Caki2 (cell line): Measurements from ENCODE around the gene NR2C2AP. TPM values are rescaled to one million over a fixed set of nuclear protein-coding genes. Genes with fewer than 3 reads are reported as not detected.
"Not testable (repeated sequence)": the region's sequence is repeated elsewhere in the genome, so short reads cannot be mapped to it uniquely, and the experiment has no call there.

ENCODE experiments used
- DNase-seq: peaks from one replicate; pipeline ENCODE4 v3.0.0-alpha.2; 2015; ENCODE audit warnings: low read depth
- in situ Hi-C: cut with HindIII; loops from 2 replicates; pipeline ENCODE4 v1.10.0; 2016; ENCODE audit warnings: low sequenced_read_pairs, low pct_unique_long_range_greater_than_20kb, mixed read lengths
- total RNA-seq: library from RNA; depleted of rRNA; stranded (reverse); fragments of >200 nt; shearing (Covaris generic); gene quantifications from 2 replicates; pipeline ENCODE4 v1.2.3, GENCODE V29; 2014; ENCODE audit warnings: low replicate concordance

Gene NR2C2AP
- total RNA-seq, 1 experiment from 2014 or later: 59.3 TPM

GRCh38 chr19:19221000-19221399 lies 17.8 kb upstream of the NR2C2AP start:
- DNase-seq, in situ Hi-C loops: not testable (repeated sequence)

- no peak for DNase-seq
These were observed 15.7 kb upstream of the NR2C2AP start for GRCh38 chr19:19218911-19219310.

DNA sequence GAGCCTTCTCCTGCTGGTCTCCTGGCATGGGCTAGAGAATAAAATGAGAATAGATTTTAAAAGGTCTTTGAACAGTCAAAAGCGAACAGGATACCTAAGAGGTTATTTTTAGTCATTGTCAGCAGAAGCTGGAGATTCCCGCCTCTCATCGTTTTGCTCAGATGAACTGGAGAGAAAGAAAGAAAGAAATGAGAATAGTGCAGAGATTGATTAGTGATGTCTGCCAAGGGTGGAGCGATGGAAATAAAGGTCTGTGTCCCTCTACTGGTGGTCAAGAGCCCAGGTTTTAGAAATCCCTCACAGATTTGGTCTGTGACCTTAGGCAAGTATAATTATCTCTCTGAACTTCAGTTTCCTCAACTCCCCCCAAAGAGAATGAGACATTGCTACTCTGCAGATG lies 13.9 kb upstream of the NR2C2AP start:
- in situ Hi-C loops: no loop called here
- peak; percentile 37 for DNase-seq

More at GRCh38 chr19:19218911-19219310, 15.7 kb upstream of the NR2C2AP start:
- in situ Hi-C loops: no loop called here

DNA sequence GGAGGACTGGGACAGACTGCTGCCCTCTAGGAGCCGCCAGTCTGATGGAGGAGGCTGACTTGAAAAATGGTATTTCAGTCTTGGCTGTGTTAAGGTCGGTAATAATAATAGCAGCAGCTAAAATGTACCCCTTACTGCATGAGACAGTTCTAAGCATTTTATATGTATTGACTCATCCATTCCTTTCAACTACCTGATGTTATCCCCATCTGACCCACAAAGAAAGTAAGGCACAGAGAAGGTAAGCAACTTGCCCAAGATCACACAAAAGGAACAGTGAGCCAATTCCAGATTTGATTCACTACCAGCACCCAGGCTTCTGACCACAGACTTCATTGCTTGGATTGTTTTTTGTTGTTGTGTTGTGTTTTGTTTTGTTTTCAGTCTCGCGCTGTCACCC lies 12.6 kb upstream of the NR2C2AP start:
- in situ Hi-C loops: no loop called here
- DNase-seq: no peak

GRCh38 chr19:19214892-19215291 lies 11.7 kb upstream of the NR2C2AP start:
- in situ Hi-C loops: no loop called here
- DNase-seq: peak; percentile 59

GRCh38 chr19:19214159-19214490 lies 10.9 kb upstream of the NR2C2AP start:
- no peak for DNase-seq
- in situ Hi-C loops: no loop called here

DNA sequence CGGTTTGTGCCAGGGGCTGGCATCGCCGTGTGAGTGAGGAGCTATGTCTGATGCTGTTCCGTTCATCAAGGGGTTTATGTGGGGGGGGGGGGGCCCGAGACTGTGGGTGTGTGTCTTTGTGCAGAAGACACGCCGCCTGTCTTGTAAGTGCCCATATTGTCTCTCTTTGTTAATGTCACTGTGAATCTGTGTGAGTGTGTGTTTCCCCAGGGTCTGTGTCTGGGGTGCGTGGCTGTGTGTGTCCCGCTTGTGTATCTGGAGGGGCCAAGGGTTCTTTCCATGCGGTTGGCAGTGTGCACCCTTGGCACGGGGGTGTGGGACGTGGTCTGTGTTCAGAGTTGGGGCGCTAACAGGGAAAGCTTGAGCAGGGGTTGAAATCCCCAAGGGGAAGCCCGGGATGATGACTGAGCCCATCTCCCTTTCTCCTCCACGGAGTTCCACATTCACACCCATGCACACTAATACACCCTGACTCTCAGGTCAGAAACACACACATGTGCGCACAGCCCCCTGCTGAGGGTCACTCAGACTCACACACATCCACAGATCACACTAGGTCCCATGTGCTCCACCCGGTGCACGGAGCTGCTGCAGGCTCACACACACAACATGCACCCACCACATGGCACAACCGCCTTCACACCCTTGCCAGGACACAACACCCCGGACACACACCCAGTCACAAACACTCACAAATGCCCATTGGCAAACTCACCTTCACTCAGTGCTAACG lies 10.4 kb upstream of the NR2C2AP start:
- in situ Hi-C loops: no loop called here

GRCh38 chr19:19212916-19213315 lies 9.7 kb upstream of the NR2C2AP start:
- DNase-seq: no peak
- in situ Hi-C loops: no loop called here

More for the DNA sequence above, 10.4 kb upstream of the NR2C2AP start:
- no peak for DNase-seq

GRCh38 chr19:19211499-19212420 lies 8.5 kb upstream of the NR2C2AP start, which contains the start of gene NCAN:
Gene NCAN, plus strand, starts transcription at chr19:19211958. Its CDS starts 4,996 bp downstream, at chr19:19216954.
- in situ Hi-C loops: no loop called here
- no peak for DNase-seq

DNA sequence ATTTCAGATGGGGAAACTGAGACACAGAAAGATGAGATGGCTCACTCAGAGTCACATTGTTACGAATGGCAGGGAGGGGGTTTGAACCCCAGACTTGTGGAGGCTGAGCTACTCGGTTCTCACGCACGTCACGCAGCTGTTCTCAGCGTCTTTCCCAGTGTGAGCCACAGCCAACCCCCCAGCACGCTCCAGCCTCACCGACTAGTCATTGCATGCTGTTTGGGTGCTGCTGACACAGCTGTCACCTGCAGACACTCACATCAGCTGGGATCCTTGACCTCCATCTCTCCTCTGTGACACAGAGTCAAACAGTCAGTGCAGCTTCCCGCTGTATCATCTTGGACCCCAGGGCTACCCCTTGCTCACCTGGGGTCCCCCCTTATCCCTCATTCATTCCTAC lies 6.2 kb upstream of the NR2C2AP start:
- in situ Hi-C loops: no loop called here
- DNase-seq: no peak

GRCh38 chr19:19207637-19208572 lies 4.7 kb upstream of the NR2C2AP start:
- in situ Hi-C loops: no loop called here
- DNase-seq: no peak

DNA sequence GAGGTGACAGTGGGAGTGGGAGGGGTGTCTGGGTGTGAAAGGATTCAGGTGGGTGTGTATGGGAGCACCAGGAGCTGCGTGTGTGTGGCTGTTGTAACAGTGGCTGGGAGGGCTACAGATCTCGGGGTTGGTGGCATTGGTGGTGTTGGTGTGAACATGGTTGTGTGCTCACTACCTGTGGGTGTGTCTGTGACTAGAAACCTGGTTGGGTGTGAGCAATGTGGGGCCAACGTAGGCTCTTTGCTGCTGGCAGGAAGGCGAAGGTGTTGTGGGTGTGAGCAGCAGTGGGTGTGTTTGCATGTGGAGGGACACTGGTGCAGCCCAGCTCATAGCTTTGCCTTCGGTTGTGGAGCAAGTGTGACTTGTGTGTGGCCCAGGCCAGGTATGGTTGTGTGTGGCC lies 3.7 kb upstream of the NR2C2AP start:
- no peak for DNase-seq
- in situ Hi-C loops: no loop called here

DNA sequence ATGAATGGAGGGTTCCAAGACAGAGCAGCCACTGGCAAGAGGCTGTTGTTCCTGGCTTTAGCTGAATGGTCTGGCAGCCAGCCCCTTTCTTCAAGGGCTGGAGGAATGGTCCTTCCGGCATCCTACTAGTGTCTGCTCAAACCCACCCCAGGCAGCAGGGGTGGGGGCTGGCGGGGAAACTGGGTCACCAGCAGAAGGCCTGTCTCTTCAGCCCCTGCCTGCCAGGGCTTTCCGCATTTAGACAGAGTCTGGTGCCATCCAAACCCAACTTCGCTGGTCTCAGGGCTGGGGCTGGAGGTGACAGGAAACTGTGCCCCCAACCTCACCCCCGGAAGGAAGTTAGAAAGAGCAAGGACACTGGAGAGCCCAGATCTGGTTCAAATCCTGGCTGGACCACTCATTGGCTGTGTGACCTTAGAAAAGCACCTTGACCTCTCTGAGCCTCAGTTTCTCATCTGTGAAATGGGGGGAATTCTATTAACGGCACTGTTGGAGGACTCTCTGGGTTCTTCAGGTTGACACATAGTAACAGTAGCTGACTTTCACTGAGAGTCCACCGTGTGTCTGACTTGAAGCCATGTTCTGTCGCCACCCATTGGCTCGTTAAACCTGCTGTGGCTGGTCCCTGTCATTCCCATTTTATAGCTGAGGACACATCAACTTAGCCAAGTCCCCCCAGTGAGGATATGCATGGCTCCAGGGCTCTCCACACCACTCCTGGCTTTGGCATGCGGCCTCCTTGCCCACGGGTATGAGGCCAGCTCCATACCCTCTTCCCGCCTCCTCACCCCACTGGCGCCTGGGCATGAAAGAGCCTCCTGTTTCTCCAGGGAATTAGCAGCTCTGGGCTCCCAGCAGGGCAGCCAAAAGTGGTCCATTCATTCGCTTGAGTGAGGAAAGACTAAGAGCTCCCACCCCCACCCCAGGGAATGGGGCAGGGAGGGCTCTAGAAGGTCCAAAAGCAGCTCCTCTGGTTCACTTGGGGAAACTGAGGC lies 2.5 kb upstream of the NR2C2AP start:
- in situ Hi-C loops: no loop called here
- DNase-seq: no peak

DNA sequence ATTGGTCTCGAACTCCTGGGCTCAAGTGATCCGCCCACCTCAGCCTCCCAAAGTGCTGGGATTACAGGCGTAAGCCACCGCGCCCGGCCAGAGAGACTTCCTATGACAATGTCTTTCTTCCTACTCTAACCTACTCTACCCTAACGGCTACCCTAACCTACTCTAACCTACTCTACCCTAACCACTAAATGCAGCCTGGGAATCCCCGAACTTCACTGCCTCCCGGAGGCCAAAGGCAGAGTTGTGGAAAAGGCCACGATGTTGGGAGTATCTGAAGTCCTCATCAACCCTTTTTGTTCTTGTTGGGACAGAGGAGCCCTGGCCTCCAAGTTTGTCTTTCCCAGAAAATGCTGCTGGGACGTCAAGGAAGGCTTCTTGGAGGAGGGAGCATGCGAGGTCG lies 967 bp upstream of the NR2C2AP start:
- in situ Hi-C loops: no loop called here
- DNase-seq: no peak

- no peak for DNase-seq
- in situ Hi-C loops: no loop called here
These were observed 555 bp downstream of the NR2C2AP start for GRCh38 chr19:19202707-19203011.

- in situ Hi-C loops: no loop called here
- DNase-seq: no peak
These were observed 1.2 kb downstream of the NR2C2AP start for GRCh38 chr19:19201697-19202630.
